ENCODE results near the gene OSBPL2. TPM values are rescaled to one million over a fixed set of nuclear protein-coding genes. Genes with fewer than 3 reads are reported as not detected.

OSBPL2 gene
- 37.8 to 49.5 TPM (median 39.4 TPM) in 3 replicates for total RNA-seq (2021)
- Bru-seq, nascent RNA: percentile 62 among the genes with signal in this experiment
- long read RNA-seq, experiment 1, full-length matches to known transcripts: 127 of 189 reads
- long read RNA-seq, experiment 1, partial matches to known transcripts: 17 of 189 reads
- long read RNA-seq, experiment 1, other reads (novel, unspliced or antisense): 45 of 189 reads
- long read RNA-seq, experiment 2, full-length matches to known transcripts: 9 of 24 reads
- long read RNA-seq, experiment 2, partial matches to known transcripts: 11 of 24 reads
- long read RNA-seq, experiment 2, other reads (novel, unspliced or antisense): 4 of 24 reads
- long read RNA-seq, experiment 3, full-length matches to known transcripts: 13 of 25 reads
- long read RNA-seq, experiment 3, partial matches to known transcripts: 6 of 25 reads
- long read RNA-seq, experiment 3, other reads (novel, unspliced or antisense): 6 of 25 reads

DNA sequence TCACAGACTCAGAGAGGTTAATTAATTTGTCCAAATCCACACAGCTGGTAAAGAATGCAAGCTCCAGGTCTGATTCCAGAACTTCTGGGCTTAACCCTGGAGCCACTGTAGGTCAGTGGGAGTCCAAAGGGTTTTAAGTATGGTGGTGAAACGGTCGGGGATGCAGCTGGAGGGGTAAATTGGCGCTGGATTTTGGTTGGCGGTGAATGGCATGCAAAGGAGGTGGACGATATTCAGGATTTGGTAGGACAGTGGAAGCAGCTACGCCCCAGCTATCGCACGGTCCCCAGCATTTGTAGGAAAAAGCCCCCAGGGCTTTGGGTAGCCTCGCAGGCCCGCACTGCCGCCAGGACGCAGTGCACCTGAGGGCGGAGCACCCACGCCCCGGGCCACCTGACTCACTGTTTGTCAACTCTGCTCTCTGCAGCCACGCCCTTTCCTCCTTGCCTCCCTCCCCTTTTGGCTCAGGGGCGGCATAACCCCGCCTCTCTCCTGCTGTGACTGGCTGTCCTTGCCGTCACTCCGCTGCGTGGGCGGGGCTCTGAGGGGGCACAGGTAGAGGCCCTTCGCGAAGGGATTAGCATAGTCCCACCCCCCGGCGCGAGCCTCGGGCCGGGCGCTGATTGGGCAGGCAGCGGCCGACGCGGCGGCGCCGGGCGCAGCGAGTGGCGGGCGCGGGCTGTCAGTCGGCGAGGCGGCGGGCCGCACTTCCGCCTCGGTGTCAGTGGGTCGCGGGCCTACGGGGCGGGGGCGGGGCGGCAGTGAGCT is at the start of gene OSBPL2:
Gene OSBPL2, plus strand, starts transcription at position 721 of the 768 bp plus-strand sequence. CDS start 17,664 bp downstream, outside the sequence.
- ChIA-PET CTCF (interaction anchor here (0.5 to 1.0 kb wide), 5 partner anchors 29 to 145 kb away, joined by 3 to 4 read pairs (median 4); no protein-coding TSS in a partner anchor), POLR2A (interaction anchor here (0.7 kb wide), 1 partner anchor 128 kb away, joined by 4 read pairs; no protein-coding TSS in a partner anchor)
- Mint-ChIP-seq H3K4me1 (peaks cover 15% of the 10 kb centered on the region), H3K4me3 (peak within 1 kb of the TSS; percentile 84), H3K27me3 (ENCODE audit: low read depth) (no peaks in the 10 kb centered on the region), H3K27ac (peak within 1 kb of the TSS; percentile 87), H3K9me3 (peaks cover 5% of the 10 kb centered on the region), H3K36me3 (peaks cover 6% of the 10 kb centered on the region)
- peak; percentile 97 for ATAC-seq
- DNase-seq (ENCODE audit: low spot score): peak; percentile 100
- no peak for TF ChIP-seq IRF2 (CRISPR knock-in tag; IDR thresholded peaks at IDR 0.05; ENCODE audit: borderline replicate concordance, low read depth)
- TF ChIP-seq, protein P1, sequence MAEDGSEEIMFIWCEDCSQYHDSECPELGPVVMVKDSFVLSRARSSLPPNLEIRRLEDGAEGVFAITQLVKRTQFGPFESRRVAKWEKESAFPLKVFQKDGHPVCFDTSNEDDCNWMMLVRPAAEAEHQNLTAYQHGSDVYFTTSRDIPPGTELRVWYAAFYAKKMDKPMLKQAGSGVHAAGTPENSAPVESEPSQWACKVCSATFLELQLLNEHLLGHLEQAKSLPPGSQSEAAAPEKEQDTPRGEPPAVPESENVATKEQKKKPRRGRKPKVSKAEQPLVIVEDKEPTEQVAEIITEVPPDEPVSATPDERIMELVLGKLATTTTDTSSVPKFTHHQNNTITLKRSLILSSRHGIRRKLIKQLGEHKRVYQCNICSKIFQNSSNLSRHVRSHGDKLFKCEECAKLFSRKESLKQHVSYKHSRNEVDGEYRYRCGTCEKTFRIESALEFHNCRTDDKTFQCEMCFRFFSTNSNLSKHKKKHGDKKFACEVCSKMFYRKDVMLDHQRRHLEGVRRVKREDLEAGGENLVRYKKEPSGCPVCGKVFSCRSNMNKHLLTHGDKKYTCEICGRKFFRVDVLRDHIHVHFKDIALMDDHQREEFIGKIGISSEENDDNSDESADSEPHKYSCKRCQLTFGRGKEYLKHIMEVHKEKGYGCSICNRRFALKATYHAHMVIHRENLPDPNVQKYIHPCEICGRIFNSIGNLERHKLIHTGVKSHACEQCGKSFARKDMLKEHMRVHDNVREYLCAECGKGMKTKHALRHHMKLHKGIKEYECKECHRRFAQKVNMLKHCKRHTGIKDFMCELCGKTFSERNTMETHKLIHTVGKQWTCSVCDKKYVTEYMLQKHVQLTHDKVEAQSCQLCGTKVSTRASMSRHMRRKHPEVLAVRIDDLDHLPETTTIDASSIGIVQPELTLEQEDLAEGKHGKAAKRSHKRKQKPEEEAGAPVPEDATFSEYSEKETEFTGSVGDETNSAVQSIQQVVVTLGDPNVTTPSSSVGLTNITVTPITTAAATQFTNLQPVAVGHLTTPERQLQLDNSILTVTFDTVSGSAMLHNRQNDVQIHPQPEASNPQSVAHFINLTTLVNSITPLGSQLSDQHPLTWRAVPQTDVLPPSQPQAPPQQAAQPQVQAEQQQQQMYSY (CRISPR knock-in tag; IDR thresholded peaks at IDR 0.05): no peak
- TF ChIP-seq ZNF263 (CRISPR knock-in tag; IDR thresholded peaks at IDR 0.05; ENCODE audit: low read depth): no peak
- no peak for TF ChIP-seq ESRRA (CRISPR knock-in tag; IDR thresholded peaks at IDR 0.05; ENCODE audit: borderline replicate concordance)
- no peak for TF ChIP-seq TEAD4 (CRISPR knock-in tag; IDR thresholded peaks at IDR 0.05)
- TF ChIP-seq, protein P2, sequence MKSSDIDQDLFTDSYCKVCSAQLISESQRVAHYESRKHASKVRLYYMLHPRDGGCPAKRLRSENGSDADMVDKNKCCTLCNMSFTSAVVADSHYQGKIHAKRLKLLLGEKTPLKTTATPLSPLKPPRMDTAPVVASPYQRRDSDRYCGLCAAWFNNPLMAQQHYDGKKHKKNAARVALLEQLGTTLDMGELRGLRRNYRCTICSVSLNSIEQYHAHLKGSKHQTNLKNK (CRISPR knock-in tag; IDR thresholded peaks at IDR 0.05): no peak
- TF ChIP-seq SP1 (CRISPR knock-in tag; conservative IDR thresholded peaks at IDR 0.05): peak; percentile 99
- peak; percentile 54; the same call in 1 of the 2 replicates for TF ChIP-seq CREM (CRISPR knock-in tag; IDR thresholded peaks at IDR 0.05)
- TF ChIP-seq, protein P3, sequence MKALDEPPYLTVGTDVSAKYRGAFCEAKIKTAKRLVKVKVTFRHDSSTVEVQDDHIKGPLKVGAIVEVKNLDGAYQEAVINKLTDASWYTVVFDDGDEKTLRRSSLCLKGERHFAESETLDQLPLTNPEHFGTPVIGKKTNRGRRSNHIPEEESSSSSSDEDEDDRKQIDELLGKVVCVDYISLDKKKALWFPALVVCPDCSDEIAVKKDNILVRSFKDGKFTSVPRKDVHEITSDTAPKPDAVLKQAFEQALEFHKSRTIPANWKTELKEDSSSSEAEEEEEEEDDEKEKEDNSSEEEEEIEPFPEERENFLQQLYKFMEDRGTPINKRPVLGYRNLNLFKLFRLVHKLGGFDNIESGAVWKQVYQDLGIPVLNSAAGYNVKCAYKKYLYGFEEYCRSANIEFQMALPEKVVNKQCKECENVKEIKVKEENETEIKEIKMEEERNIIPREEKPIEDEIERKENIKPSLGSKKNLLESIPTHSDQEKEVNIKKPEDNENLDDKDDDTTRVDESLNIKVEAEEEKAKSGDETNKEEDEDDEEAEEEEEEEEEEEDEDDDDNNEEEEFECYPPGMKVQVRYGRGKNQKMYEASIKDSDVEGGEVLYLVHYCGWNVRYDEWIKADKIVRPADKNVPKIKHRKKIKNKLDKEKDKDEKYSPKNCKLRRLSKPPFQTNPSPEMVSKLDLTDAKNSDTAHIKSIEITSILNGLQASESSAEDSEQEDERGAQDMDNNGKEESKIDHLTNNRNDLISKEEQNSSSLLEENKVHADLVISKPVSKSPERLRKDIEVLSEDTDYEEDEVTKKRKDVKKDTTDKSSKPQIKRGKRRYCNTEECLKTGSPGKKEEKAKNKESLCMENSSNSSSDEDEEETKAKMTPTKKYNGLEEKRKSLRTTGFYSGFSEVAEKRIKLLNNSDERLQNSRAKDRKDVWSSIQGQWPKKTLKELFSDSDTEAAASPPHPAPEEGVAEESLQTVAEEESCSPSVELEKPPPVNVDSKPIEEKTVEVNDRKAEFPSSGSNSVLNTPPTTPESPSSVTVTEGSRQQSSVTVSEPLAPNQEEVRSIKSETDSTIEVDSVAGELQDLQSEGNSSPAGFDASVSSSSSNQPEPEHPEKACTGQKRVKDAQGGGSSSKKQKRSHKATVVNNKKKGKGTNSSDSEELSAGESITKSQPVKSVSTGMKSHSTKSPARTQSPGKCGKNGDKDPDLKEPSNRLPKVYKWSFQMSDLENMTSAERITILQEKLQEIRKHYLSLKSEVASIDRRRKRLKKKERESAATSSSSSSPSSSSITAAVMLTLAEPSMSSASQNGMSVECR (CRISPR knock-in tag; IDR thresholded peaks at IDR 0.05; ENCODE audit: borderline replicate concordance): 0 out of 2 replicates have a peak, but pooled peaks have one; percentile 4
- peak; percentile 97 for TF ChIP-seq FOXK1 (CRISPR knock-in tag; IDR thresholded peaks at IDR 0.05)
- TF ChIP-seq PRRX2 (CRISPR knock-in tag; IDR thresholded peaks at IDR 0.05): no peak
- TF ChIP-seq NR3C1 (CRISPR knock-in tag; conservative IDR thresholded peaks at IDR 0.05; ENCODE audit: low read depth): no peak
- no peak for TF ChIP-seq GTF2I (CRISPR knock-in tag; conservative IDR thresholded peaks at IDR 0.05)
- TF ChIP-seq NR2C2 (CRISPR knock-in tag; IDR thresholded peaks at IDR 0.05): no peak
- TF ChIP-seq, protein P4, sequence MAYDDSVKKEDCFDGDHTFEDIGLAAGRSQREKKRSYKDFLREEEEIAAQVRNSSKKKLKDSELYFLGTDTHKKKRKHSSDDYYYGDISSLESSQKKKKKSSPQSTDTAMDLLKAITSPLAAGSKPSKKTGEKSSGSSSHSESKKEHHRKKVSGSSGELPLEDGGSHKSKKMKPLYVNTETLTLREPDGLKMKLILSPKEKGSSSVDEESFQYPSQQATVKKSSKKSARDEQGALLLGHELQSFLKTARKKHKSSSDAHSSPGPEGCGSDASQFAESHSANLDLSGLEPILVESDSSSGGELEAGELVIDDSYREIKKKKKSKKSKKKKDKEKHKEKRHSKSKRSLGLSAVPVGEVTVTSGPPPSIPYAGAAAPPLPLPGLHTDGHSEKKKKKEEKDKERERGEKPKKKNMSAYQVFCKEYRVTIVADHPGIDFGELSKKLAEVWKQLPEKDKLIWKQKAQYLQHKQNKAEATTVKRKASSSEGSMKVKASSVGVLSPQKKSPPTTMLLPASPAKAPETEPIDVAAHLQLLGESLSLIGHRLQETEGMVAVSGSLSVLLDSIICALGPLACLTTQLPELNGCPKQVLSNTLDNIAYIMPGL (CRISPR knock-in tag; IDR thresholded peaks at IDR 0.05): no peak
- no peak for TF ChIP-seq ELF4 (CRISPR knock-in tag; IDR thresholded peaks at IDR 0.05; ENCODE audit: low read depth)
- TF ChIP-seq, protein P5, sequence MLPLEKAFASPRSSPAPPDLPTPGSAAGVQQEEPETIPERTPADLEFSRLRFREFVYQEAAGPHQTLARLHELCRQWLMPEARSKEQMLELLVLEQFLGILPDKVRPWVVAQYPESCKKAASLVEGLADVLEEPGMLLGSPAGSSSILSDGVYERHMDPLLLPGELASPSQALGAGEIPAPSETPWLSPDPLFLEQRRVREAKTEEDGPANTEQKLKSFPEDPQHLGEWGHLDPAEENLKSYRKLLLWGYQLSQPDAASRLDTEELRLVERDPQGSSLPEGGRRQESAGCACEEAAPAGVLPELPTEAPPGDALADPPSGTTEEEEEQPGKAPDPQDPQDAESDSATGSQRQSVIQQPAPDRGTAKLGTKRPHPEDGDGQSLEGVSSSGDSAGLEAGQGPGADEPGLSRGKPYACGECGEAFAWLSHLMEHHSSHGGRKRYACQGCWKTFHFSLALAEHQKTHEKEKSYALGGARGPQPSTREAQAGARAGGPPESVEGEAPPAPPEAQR (CRISPR knock-in tag; IDR thresholded peaks at IDR 0.05): no peak
- no peak for TF ChIP-seq CREB1 (CRISPR knock-in tag; IDR thresholded peaks at IDR 0.05)
- TF ChIP-seq, protein P6, sequence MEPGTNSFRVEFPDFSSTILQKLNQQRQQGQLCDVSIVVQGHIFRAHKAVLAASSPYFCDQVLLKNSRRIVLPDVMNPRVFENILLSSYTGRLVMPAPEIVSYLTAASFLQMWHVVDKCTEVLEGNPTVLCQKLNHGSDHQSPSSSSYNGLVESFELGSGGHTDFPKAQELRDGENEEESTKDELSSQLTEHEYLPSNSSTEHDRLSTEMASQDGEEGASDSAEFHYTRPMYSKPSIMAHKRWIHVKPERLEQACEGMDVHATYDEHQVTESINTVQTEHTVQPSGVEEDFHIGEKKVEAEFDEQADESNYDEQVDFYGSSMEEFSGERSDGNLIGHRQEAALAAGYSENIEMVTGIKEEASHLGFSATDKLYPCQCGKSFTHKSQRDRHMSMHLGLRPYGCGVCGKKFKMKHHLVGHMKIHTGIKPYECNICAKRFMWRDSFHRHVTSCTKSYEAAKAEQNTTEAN (CRISPR knock-in tag; IDR thresholded peaks at IDR 0.05): no peak
- TF ChIP-seq, protein P7, sequence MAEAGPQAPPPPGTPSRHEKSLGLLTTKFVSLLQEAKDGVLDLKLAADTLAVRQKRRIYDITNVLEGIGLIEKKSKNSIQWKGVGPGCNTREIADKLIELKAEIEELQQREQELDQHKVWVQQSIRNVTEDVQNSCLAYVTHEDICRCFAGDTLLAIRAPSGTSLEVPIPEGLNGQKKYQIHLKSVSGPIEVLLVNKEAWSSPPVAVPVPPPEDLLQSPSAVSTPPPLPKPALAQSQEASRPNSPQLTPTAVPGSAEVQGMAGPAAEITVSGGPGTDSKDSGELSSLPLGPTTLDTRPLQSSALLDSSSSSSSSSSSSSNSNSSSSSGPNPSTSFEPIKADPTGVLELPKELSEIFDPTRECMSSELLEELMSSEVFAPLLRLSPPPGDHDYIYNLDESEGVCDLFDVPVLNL (CRISPR knock-in tag; IDR thresholded peaks at IDR 0.05; ENCODE audit: borderline replicate concordance, low read depth): no peak
- TF ChIP-seq MXD4 (CRISPR knock-in tag; IDR thresholded peaks at IDR 0.05; ENCODE audit: borderline replicate concordance): no peak

All from WTC11 (cell line).